Bone marrow (tissue), 2 donors: ENCODE measurements around the gene SYNCRIP.
"Not testable (repeated sequence)": the region's sequence is repeated elsewhere in the genome, so short reads cannot be mapped to it uniquely, and the experiment has no call there.

Experiments
- DNase-seq, 2 donors: peaks; one replicate each; lab custom pipeline; 2025; lab: John Stamatoyannopoulos, UW

Gene SYNCRIP

DNA sequence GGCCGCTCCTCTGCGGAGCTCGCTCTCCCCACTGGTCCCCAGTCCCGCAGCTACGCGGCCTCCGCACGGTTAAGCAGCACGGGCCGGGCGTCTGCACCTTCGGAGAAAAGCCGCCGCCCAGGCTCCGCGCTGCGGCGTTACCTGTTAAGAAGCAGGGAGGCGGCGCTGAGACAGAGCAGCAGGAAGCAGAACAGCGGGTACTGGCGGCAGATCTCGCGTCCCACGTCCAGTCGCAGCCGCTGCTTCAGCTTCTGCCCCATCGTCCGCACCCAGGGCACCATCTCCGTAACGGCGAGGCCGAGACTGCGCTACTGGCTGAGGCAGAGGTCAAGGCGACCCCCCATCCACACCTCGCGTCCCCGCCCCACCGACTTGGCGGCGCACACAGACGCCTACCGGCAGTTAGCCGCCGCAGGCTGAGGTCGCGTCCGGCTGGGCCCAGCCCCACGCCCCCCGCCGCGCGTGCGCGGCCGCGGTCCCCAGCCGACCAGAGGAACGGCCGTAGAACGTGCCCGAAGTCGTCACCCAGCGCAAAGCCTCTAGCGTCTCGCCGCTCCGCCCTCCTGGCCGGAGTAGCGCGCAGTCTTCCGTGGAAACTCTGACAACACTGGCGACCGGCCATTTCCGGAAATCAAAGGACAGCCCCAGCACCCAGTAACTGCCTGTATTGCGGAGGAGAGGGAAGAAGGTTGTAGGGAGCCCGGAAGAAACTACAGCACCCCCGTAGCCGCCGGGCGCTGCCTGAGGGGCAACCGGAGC lies 49.1 kb downstream of the SYNCRIP start, which contains the start of gene SNX14:
TSS of gene SNX14 (minus strand) at position 421 of the 759 bp plus-strand sequence. CDS start at position 281, 140 bp downstream.
- peak; percentile 90 to 98 for DNase-seq

DNA sequence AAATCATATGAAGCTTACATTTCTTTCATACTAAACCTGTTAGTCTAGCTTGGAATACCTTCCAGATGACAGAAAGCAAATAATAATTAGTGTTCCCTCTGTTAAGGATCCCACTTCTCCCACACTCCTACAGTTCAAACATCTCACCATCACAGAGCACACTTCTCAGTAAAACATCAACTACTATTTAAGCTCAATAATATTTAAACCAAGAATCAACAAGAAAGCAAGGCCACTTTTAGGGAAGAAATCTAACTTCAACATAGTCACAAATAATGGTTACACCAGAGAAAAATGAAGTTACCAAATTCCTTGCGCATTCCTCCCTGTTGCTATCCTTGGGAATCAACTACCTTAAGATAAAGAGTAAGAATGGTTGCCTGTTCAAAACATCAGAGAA lies 50.7 kb downstream of the SYNCRIP start:
- DNase-seq: no peak

DNA sequence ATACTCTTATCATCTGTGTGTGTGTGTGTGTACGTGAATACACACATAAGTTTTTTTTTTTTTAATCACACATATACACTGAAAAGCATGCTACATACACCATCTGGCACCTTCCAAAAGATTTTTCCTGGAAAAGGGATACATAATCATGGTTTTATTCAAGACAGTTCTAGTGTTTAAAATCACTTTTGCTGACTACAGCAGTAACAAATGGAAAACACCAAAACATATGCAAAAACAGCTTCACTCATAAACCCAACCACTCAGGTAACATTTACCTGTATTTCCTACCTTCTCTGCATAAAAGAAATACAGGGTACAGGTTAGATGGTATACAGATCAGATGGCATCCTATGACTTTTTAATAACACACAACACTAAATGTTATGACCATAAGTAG lies 51.5 kb downstream of the SYNCRIP start:
- DNase-seq: no peak

DNA sequence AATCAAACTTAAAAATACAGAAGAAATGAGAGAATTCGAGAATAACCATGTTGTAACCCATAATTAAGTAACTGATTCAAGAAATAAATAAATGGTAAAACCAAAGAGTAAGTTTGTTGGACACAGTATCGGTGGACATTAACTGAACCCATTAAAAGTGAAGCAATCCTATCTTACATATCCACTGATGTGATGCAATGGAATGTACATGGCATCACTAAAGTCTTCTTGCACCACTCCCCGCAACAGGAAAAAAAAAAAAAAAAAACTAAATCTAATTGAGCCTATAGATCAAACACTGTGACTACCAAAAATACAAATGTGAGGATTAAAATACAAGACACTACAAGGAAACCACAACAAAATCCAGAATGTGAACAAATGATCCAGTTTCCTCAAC lies 56.9 kb downstream of the SYNCRIP start:
- DNase-seq: no peak

DNA sequence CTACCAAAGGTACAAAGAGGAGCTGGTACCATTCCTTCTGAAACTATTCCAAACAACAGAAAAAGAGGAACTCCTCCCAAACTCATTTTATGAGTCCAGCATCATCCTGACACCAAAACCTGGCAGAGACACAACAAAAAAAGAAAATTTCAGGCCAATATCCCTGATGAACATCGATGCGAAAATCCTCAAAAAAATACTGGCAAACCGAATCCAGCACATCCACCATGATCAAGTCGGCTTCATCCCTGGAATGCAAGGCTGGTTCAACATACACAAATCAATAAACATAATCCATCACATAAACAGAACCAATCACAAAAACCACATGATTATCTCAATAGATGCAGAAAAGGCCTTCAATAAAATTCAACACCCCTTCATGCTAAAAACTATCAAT lies 59.9 kb downstream of the SYNCRIP start:
- not testable (repeated sequence) for DNase-seq

DNA sequence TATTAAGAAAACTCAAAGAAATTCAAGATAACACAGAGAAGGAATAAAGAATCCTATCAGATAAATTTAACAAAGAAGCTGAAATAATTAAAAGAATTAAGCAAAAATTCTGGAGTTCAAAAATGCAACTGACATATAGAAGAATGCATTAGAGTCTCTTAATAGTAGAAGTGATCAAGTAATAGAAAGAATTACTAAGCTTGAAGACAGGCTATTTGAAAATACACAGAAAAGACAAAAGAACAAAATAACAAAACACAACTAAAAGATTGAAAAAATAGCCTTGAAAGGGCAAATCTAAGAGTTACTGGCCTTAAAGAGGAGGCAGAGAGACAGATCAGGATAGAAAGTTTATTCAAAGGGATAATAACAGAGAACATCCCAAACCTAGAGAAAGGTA lies 61.1 kb downstream of the SYNCRIP start:
- DNase-seq: no peak

DNA sequence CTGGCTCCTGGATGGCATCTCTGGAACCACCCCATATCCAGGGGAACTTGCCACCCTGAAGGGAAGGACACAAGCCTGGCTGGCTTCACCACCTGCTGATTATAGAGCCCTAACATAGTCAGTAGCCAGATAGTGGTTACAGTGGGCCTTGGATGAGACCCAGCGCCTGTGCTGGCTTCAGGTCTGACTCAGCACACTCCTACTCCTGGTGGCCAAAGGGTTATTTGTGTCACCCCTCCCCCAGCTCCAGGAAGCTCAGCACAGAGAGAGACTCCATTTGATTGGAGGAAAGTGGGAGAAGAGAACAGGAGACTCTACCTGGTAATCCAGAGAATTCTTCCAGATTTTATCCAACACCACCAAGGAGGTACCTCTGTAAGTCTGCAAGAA lies 61.8 kb downstream of the SYNCRIP start:
- DNase-seq: no peak

DNA sequence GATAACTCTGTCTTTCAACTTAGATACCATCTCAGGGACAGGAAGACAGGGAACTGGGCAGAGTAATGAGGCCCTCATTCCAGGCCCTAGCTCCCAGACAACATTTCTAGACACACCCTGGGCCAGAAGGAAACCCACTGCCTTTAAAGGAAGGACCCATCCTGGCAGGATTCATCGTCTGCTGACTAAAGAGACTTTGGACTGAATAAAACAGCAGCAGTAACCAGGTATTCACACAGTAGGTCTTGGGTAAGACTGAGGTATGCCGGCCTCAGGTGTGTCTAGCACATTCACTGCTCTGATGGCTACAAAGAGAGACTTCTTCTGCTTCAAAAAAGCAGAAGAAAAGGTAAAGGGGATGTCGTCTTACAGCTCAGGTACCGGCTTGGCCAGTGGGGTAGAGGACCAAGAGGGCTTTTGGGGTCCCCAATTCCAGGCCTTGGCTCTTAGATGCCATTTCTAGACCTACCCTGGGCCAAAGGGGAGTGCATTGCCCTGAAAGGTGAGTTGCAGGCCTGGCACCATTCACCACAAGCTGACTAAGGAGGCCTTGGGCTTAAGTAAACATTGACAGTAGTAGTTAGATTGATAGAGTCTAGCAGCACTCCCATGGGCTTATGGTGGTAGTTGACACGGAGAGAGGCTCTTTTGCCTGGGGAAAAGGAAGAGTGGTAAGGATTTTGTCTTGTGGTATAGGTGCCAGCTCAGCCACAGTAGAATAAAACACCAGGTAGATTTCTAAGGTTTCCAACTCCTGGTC lies 62.4 kb downstream of the SYNCRIP start:
- no peak for DNase-seq

DNA sequence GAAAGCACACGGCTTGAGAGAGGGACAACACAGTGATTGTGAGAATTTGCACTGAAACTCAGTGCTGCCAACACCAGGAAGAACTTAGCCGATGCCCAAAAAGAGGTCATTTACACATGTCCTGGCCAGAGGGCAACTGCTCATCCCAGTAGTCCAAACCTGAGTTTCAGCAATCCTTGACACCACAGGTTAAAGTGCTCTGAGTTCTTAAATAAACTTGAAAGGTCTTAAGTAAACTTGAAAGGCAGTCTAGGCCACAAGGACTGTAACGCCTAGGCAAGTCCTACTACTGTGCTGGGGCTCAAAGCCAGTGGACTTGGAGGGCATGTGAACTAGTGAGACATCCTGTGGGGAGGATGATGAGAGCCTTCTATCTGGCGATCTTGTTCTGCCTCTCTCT lies 63.1 kb downstream of the SYNCRIP start:
- DNase-seq: no peak

DNA sequence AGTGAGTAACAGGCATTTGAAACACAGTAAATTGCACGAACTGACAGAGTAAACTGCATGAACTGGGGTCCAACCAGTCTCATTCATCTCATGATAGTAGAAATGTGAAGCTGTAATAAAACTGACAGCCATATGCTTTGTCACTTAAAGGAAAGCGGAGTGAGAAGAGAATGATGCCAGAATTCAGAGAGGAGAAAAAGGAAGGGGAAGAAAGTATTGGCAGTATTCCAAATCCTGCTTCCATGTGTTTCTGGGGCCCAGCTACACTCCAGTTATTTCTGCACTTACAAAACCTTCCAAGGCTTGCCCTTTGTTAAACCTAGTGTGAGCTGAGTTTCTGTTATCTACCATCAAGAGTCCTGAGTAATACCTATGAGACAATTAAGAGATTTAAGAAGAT lies 66.2 kb downstream of the SYNCRIP start:
- no peak for DNase-seq

DNA sequence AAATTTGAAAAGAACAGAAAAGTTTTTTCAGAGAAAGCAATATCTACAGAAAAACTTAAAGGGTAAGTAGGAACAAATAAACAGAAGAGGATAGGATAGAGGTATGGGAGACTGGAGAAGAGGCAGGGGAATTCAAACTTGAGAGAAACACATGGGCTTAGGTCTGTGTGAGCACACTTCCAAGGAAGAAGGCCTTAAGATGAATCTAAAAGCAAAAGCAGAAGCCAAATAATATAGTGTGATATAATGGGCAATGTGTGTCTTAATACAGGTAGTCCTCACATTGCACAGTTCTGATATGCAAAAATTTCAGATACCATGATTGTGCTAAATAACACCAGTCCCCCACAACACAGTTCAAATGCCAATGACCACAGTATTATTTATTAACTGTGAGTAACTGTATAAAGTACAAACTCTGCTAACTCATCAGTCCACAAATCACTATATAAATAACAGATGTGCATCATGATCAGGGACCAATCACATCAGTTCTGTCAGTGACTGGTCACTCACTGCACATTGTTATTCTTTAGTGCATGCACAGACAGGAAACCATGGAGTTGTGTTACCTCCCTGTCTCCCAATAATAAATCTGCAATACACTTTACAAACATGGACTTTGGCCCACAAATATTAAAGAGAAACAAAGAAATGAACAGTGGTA lies 67.6 kb downstream of the SYNCRIP start:
- no peak for DNase-seq

DNA sequence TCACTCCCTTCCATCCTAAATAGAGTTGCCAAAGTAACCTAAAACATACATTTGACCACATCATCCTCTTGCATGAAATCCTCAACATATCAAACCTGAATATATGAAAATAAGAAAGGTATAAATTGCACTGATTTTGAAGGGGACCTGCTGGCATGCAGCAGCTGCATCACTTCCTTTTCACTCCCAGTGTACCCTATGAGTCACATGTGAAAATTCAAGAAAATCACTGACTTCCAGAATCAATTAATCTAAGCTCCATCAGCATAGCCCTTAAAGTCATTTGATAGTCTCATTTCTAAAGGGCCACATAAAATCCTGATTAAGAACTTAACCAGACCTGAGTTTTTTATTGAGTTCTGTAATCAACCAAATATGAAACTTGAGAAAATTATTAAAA lies 73.4 kb downstream of the SYNCRIP start:
- no peak for DNase-seq

DNA sequence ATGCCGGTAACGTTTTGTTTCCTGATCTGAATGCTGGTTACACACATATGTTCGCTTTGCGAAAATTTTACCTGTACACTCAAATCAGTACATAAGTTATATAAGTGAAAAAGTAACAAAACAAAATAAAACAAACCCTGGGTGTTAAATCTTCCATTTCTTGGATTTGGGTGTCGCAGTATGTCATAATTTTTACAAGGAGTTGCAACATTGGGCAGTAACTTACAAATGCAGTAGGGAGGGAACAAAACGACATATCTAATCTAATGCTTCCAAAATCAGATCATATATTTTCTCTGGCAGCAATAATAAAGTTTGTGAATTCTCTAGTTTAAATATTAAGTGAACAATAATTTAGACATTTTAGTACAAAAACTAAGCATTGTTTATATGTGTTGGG lies 74.3 kb downstream of the SYNCRIP start:
- no peak for DNase-seq

DNA sequence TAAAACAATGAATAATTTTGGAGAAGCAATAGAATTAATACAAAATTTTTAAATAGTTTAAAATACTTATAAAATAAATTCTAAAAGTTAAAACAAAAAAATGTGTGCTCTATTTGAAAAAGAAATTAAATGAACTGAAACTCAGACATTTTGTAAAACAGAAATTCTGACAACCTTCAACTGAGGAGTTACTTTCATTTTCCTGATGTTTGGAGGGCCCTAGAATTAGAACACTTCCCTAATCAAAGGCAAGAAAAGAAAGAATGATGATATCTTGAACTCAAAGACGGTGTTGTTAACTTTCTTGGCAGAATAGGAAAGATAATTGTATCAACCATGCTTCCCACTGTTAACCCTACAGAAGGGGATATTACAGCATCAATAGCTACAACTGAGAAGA lies 77.0 kb downstream of the SYNCRIP start:
- peak in 1 of 2 donors; percentile 24 for DNase-seq

DNA sequence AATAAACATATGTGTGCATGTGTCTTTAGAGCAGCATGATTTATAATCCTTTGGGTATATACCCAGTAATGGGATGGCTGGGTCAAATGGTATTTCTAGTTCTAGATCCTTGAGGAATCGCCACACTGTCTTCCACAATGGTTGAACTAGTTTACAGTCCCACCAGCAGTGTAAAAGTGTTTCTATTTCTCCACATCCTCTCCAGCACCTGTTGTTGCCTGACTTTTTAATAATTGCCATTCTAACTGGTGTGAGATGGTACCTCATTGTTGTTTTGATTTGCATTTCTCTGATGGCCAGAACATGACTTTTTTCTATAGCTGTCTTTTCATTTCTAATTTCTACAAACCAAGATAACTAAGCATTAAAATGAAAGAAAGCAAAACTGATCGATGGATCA lies 78.5 kb downstream of the SYNCRIP start:
- not testable (repeated sequence) for DNase-seq
